ENCODE measurements around the gene CEBPG.
A peak's percentile ranks its signal among the peaks of the same experiment; 100 is the strongest.

Gene CEBPG

GRCh38 chr19:33426621-33427361 lies 53.3 kb downstream of the CEBPG start:
- DNase-seq: no peak

GRCh38 chr19:33427801-33428626 lies 54.5 kb downstream of the CEBPG start:
- DNase-seq: no peak

GRCh38 chr19:33428627-33429125 lies 55.2 kb downstream of the CEBPG start:
- DNase-seq: no peak

DNA sequence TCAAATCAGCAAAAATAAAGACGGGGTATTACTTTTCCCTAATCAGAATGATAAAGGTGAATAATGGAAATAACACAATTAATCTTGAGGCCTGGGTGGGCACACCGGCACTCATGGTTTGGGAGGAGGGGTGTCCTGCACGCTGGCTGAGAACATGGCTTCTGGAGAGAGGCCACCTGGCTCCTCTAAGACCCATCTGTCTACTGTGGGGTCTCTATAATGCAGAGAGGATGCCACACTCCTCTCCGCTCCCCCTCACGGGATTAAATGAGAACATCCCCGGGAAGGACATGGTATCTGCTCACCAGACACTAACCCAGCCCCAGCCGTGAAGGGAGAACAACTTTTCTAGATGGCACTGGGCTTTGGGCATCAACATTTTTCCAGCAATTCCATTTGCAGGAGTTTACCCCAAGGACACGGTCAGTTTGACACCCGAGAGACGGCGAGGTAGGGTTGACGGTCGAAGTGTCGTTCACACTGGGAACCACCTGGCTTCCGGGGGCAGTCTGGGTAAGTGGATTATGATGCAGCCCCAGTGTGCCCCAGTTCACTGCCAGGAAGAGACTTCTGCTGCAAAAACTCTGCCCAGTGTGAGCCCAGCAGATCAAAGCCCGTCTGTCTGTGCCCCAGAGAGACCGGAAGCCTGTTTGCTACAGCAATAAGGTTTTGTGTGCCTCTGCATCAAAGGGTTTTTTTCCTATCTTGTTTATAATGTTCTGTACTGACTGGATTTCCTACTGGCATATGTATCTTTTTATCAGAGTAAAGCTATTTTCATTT lies 56.6 kb downstream of the CEBPG start:
- no peak for DNase-seq

DNA sequence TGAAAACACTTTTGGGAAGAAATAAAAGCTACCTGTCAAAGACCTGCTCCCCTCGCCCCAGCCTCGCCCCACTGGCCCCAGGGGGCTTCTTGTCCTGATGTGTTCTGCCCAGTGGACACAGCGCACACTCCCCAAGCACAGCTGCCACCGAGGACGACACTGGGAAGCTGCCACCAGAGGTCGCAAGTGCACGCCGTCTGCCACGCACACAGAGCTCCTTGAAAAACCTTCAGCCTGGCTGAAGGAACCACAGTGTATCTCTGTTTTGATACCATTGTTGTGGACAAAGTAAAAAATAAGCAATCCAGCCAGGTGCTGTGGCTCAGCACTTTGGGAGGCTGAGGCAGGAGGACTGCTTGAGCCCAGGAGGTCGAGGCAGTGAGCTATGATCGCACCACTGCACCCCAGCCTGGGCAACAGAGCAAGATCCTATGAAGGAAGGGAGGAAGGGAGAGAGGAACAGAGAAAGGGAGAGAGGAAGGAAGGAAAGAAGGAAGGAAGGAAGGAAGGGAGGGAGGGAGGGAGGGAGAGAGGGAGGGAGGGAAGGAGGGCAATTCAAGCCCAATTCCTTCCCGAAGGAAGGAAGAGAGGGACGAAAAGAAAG lies 57.3 kb downstream of the CEBPG start:
- peak; percentile 53 for DNase-seq

DNA sequence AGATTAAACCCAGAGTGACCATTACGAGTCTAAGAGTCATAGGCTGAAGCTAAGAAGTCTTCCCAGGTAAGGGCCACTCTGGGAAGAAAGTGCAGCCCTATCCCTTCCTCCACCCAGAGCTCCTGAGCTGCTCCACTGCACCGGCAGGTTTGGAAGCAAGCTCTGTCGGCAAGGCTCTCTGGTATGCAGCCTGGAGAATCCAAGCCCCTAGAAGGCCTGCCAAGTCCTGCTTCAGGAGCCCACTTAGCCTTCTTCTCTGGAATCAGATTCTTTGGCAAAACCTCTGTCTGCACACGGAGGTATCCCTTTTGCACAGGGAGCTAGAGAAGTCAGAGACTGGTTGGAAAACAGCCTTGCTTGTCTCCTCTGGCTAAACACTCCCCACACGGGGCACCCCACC lies 58.5 kb downstream of the CEBPG start:
- DNase-seq: no peak
